ENCODE data around the gene WRAP73. TPM values are rescaled to one million over a fixed set of nuclear protein-coding genes. Genes with fewer than 3 reads are reported as not detected.
A peak's percentile ranks its signal among the peaks of the same experiment; 100 is the strongest.

Gene WRAP73
- polyA plus RNA-seq, 2 of the 4 experiments (the other 2 are of a cell fraction): 15.4 to 16.1 TPM

- TF ChIP-seq CTCF (IDR thresholded peaks at IDR 0.05) (no peak), NR3C1 (IDR thresholded peaks at IDR 0.05) (no peak), SREBF2 (IDR thresholded peaks at IDR 0.05) (no peak), RARB (CRISPR knock-in tag; IDR thresholded peaks at IDR 0.05) (no peak), ATOH8 (CRISPR knock-in tag; IDR thresholded peaks at IDR 0.05; ENCODE audit: low read depth) (no peak), PHF8 (IDR thresholded peaks at IDR 0.05; ENCODE audit: borderline replicate concordance, low read depth) (peak; percentile 50; the same call in 1 of the 2 replicates), ELK1 (IDR thresholded peaks at IDR 0.05; ENCODE audit: low read depth, low read length) (no peak), TFCP2L1 (CRISPR knock-in tag; IDR thresholded peaks at IDR 0.05) (no peak), KDM5A (IDR thresholded peaks at IDR 0.05) (no peak), CEBPB (IDR thresholded peaks at IDR 0.05) (no peak), HES2 (IDR thresholded peaks at IDR 0.05) (no peak), MAZ (IDR thresholded peaks at IDR 0.05; ENCODE audit: borderline replicate concordance, low read depth, low read length) (no peak), NFE2L2 (conservative IDR thresholded peaks at IDR 0.05; ENCODE audit: low read length) (no peak), BCL3 (IDR thresholded peaks at IDR 0.05) (0 out of 3 replicates have a peak, but pooled peaks have one; percentile 42), HOXA7 (CRISPR knock-in tag; IDR thresholded peaks at IDR 0.05) (no peak), KDM1A (IDR thresholded peaks at IDR 0.05; ENCODE audit: low read depth) (no peak), ZSCAN20 (CRISPR knock-in tag; IDR thresholded peaks at IDR 0.05) (no peak), REST (IDR thresholded peaks at IDR 0.05) (no peak), JUNB (IDR thresholded peaks at IDR 0.05) (no peak), EHF (CRISPR knock-in tag; IDR thresholded peaks at IDR 0.05) (no peak), EP300 (IDR thresholded peaks at IDR 0.05) (no peak)
Measured at GRCh38 chr1:3624200-3625136, 25.4 kb downstream of the WRAP73 start, which contains the start of gene TPRG1L (continued).
